Sigmoid colon (tissue), 7 donors: Measurements from ENCODE around the gene AFAP1. TPM values are rescaled to one million over a fixed set of nuclear protein-coding genes. Genes with fewer than 3 reads are reported as not detected.

Experiments
- DNase-seq: peaks from one replicate; pipeline ENCODE4 v3.0.0-alpha.2; 2019
- H3K27ac ChIP-seq, 4 donors: fragments of 200-600 bp; sonication (generic); one replicate each; pipeline ENCODE4 v1.5.1; 2016 to 2019; ENCODE audit warnings: mild to moderate bottlenecking in 1 of 4
- H3K27me3 ChIP-seq, 3 donors: fragments of 200-600 bp; sonication (generic); one replicate each; pipeline ENCODE4 v1.5.1; 2019; ENCODE audit warnings: mild to moderate bottlenecking in 1 of 3
- H3K36me3 ChIP-seq, 4 donors: fragments of 200-600 bp; sonication (generic); one replicate each; pipeline ENCODE4 v1.5.1; 2016 to 2019
- H3K4me1 ChIP-seq, 4 donors: fragments of 200-600 bp; sonication (generic); one replicate each; pipeline ENCODE4 v1.5.1; 2017 to 2019
- H3K4me3 ChIP-seq, 4 donors: fragments of 200-600 bp; sonication (generic); one replicate each; pipeline ENCODE4 v1.5.1; 2017 to 2019; ENCODE audit warnings: mild to moderate bottlenecking in 2 of 4, moderate library complexity in 1 of 4
- H3K9me3 ChIP-seq, 4 donors: fragments of 200-600 bp in 3 of 4; sonication (generic) in 3 of 4; one replicate each; pipeline versions ENCODE4 v1.5.1 to v1.6.1; 2013 to 2019
- CTCF ChIP-seq, 4 experiments: fragments of 450-650 bp in 3 of 4; fragments of 200-600 bp in 1 of 4; IDR thresholded peaks; one replicate each; pipeline ENCODE4 v1.5.1; 2016 to 2019; ENCODE audit warnings: antibody characterized with exemption in 4 of 4, mild to moderate bottlenecking in 3 of 4, moderate library complexity in 2 of 4
- EP300 ChIP-seq, 4 donors: sonication (generic); formaldehyde crosslinking; IDR thresholded peaks; one replicate each; pipeline ENCODE4 v1.6.1; 2017; ENCODE audit warnings: antibody characterized with exemption in 4 of 4
- POLR2A ChIP-seq, 2 donors: fragments of 450-650 bp; IDR thresholded peaks; one replicate each; pipeline ENCODE4 v1.6.1; 2016; ENCODE audit warnings: antibody characterized with exemption in 2 of 2, mild to moderate bottlenecking in 2 of 2, moderate library complexity in 2 of 2
- POLR2AphosphoS5 ChIP-seq, 4 donors: sonication (generic); formaldehyde crosslinking; IDR thresholded peaks; one replicate each; pipeline ENCODE4 v1.6.1; 2017; ENCODE audit warnings: antibody characterized with exemption in 4 of 4
- WGBS, 2 donors: extraction: QIAGEN DNeasy Blood & Tissue Kit; methylation state at CpG; one replicate each; pipeline ENCODE4 v1.1.7; 2013; 5-methylcytosine and 5-hydroxymethylcytosine counted together
- intact Hi-C: fragments of 100-400 bp; cut with DNase I; formaldehyde crosslinking; loops from one replicate; pipeline ENCODE4 v1.15.1; 2023
- polyA plus RNA-seq, 3 donors: library from polyadenylated mRNA; stranded (reverse); fragments of 200-250 nt; gene quantifications; one replicate each; pipeline ENCODE4 v1.2.3, GENCODE V29; 2013
- total RNA-seq, 4 donors: library from RNA; depleted of rRNA; stranded (reverse); fragments of >200 nt; gene quantifications; one replicate each; pipeline ENCODE4 v1.1.0, GENCODE V29; 2016
- donor health status: healthy with polysubstance abuse.
- donor health status: Bipolar disorder and iron deficiency.
- donor health status: healthy.

Gene AFAP1
- total and polyA plus RNA-seq, 7 donors, result 7.6 to 51.3 (median 24.0) TPM

- WGBS, 2 donors, result 96% methylated on average over 12 of the region's 12 CpGs
- Histone ChIP-seq H3K36me3 (no peaks in the 10 kb centered on the region), H3K9me3 (no peaks in the 10 kb centered on the region), H3K4me1 (peaks cover 0 to 82% (median 68%) of the 10 kb centered on the region in 4 donors), H3K4me3 (no peak overlapping the region), H3K27ac (peak overlapping the region; percentile 20 to 85 (median 78)), H3K27me3 (no peaks in the 10 kb centered on the region)
- intact Hi-C loops, result no loop called here
- no peak for DNase-seq
- no peak for TF ChIP-seq CTCF (IDR thresholded peaks at IDR 0.05)
- TF ChIP-seq POLR2AphosphoS5 (IDR thresholded peaks at IDR 0.05), result no peak
- TF ChIP-seq POLR2A (IDR thresholded peaks at IDR 0.05), result no peak
- no peak for TF ChIP-seq EP300 (IDR thresholded peaks at IDR 0.05)
These were observed 45.5 kb downstream of the AFAP1 start for GRCh38 chr4:7894098-7894676.

DNA sequence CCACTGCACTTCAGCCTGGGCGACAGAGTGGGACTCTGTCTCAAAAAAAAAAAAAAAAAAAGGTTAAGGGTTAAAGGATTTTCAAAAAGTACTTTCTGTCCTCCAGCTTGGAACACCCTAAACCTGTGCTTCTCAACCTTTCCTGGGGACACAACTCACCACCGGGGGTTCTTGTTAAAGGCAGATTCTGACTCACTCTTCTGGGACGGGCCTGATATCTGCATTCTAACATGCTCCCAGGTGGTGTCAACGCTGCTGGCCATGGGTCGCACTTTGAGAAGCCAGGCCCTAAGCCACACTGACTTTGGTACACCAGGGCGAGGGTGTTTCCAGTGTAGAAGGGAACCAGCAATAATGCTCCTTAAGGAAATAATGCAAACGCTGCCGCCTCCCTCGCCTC is 46.1 kb downstream of the AFAP1 start:
- TF ChIP-seq EP300 (IDR thresholded peaks at IDR 0.05) (no peak), POLR2A (IDR thresholded peaks at IDR 0.05) (no peak), POLR2AphosphoS5 (IDR thresholded peaks at IDR 0.05) (no peak), CTCF (IDR thresholded peaks at IDR 0.05) (no peak)
- Histone ChIP-seq H3K9me3 (no peaks in the 10 kb centered on the region), H3K27ac (peak overlapping the region; percentile 20 to 85 (median 78)), H3K36me3 (no peaks in the 10 kb centered on the region), H3K4me1 (peaks cover 0 to 77% (median 65%) of the 10 kb centered on the region in 4 donors), H3K4me3 (no peak overlapping the region), H3K27me3 (no peaks in the 10 kb centered on the region)
- DNase-seq, result no peak
- intact Hi-C loops, result no loop called here
- WGBS, 2 donors, result 87 to 92% methylated on average over 9 of the region's 9 CpGs

- intact Hi-C loops, result no loop called here
- H3K27ac ChIP-seq, result peak overlapping the region; percentile 44 to 85 (median 69)
- peaks cover 0 to 76% (median 56%) of the 10 kb centered on the region in 4 donors for H3K4me1 ChIP-seq
- no peak for DNase-seq
- TF ChIP-seq POLR2A (IDR thresholded peaks at IDR 0.05), result no peak
- peak in 1 of 4 donors; percentile 12 for TF ChIP-seq POLR2AphosphoS5 (IDR thresholded peaks at IDR 0.05)
- no peaks in the 10 kb centered on the region for H3K36me3 ChIP-seq
- no peak overlapping the region for H3K4me3 ChIP-seq
- WGBS, 2 donors, result 62 to 73% methylated on average over 12 of the region's 12 CpGs
- H3K27me3 ChIP-seq, result no peaks in the 10 kb centered on the region
- no peaks in the 10 kb centered on the region for H3K9me3 ChIP-seq
These were observed 47.2 kb downstream of the AFAP1 start for GRCh38 chr4:7892212-7893019.

DNA sequence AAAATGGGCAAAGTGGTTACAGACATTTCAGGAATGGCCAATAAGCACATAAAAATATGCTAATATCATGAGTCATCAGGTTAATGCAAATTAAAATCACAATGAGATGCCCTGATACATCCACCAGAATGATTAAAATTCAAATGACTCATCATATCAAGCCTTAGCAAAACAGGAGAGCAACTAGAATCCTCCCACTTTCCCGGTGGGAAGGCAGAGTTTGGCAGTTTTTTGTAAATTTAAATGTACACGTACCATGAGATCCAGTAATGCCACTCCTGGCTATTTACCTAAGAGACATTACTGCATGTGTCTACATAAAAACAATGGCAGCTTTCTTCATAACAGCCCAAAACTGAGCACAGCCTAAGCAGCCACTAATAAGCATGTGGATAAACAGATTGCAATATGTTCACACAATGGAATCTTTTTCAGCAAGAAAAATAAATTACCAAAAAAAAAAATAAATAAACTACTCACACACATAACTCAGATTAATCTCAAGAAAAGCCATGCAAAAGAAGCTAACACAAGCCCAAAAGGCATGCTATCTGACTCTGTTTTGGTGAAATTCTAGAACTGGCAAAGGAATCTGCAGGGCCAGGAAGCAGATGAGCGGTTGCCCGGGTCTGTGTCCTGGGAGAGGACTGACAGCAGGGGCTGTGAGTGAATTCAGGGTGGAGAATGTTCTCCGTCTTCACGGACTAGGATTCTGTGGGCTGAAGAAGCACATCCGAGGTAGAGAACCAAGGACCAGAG is 48.8 kb downstream of the AFAP1 start:
- no peak for DNase-seq
- Histone ChIP-seq H3K36me3 (no peaks in the 10 kb centered on the region), H3K4me1 (peaks cover 0 to 84% (median 65%) of the 10 kb centered on the region in 4 donors), H3K27ac (peak overlapping the region; percentile 44 to 85 (median 69)), H3K9me3 (no peaks in the 10 kb centered on the region), H3K4me3 (no peak overlapping the region), H3K27me3 (no peaks in the 10 kb centered on the region)
- TF ChIP-seq CTCF (IDR thresholded peaks at IDR 0.05), result no peak
- TF ChIP-seq POLR2AphosphoS5 (IDR thresholded peaks at IDR 0.05), result peak in 1 of 4 donors; percentile 14
- 56 to 59% methylated on average over 7 of the region's 7 CpGs for WGBS, 2 donors
- intact Hi-C loops, result no loop called here

DNA sequence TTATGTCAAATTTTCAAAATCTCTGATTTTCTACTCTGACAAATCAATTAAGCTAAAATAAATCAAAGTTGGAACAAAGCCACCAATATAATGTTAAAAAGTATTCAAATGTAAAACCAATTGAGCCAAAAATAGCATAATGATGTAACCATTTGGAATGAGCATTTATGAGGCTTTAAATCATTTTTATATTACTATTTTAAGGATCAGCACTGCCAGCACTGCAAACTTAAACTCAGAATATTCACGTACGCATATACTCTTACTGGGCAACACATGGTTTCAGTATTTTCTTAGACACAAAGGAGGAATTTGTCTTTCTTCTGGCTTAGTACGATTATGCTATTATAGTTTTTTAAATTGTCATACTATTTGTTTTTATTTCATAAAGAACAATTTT is 52.2 kb downstream of the AFAP1 start:
- Histone ChIP-seq H3K27ac (peak overlapping the region; percentile 82 to 93 (median 86)), H3K27me3 (no peaks in the 10 kb centered on the region), H3K9me3 (no peaks in the 10 kb centered on the region), H3K4me3 (no peak overlapping the region), H3K36me3 (no peaks in the 10 kb centered on the region), H3K4me1 (peaks cover 0 to 70% (median 58%) of the 10 kb centered on the region in 4 donors)
- TF ChIP-seq CTCF (IDR thresholded peaks at IDR 0.05), result no peak
- no peak for TF ChIP-seq POLR2A (IDR thresholded peaks at IDR 0.05)
- peak in 3 of 4 donors; percentile 47 to 72 (median 48) for TF ChIP-seq EP300 (IDR thresholded peaks at IDR 0.05)
- peak in 3 of 4 donors; percentile 69 to 72 (median 71) for TF ChIP-seq POLR2AphosphoS5 (IDR thresholded peaks at IDR 0.05)
- WGBS, 2 donors, result 85 to 87% methylated on average over 3 of the region's 3 CpGs
- intact Hi-C loops, result loop anchor here (5.0 kb wide), 1 partner anchor 75 kb away; no protein-coding TSS in a partner anchor
- no peak for DNase-seq
